ENCODE data around the gene CETP.

CETP gene, protein sequence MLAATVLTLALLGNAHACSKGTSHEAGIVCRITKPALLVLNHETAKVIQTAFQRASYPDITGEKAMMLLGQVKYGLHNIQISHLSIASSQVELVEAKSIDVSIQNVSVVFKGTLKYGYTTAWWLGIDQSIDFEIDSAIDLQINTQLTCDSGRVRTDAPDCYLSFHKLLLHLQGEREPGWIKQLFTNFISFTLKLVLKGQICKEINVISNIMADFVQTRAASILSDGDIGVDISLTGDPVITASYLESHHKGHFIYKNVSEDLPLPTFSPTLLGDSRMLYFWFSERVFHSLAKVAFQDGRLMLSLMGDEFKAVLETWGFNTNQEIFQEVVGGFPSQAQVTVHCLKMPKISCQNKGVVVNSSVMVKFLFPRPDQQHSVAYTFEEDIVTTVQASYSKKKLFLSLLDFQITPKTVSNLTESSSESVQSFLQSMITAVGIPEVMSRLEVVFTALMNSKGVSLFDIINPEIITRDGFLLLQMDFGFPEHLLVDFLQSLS

DNA sequence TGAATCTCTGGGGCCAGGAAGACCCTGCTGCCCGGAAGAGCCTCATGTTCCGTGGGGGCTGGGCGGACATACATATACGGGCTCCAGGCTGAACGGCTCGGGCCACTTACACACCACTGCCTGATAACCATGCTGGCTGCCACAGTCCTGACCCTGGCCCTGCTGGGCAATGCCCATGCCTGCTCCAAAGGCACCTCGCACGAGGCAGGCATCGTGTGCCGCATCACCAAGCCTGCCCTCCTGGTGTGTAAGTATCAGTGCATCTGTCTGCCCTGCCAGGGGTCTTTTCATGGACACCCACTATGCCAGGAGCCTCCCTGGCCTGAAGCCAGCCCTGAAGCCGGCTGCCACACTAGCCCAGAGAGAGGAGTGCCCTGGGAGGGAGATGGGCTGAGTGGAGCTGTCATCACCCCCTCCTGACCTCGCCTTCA lies at the start of gene CETP:
Gene CETP, plus strand, starts transcription at position 100 of the 431 bp plus-strand sequence. Its CDS starts 30 bp downstream, at position 130.
- DNase-seq, result no peak

DNA sequence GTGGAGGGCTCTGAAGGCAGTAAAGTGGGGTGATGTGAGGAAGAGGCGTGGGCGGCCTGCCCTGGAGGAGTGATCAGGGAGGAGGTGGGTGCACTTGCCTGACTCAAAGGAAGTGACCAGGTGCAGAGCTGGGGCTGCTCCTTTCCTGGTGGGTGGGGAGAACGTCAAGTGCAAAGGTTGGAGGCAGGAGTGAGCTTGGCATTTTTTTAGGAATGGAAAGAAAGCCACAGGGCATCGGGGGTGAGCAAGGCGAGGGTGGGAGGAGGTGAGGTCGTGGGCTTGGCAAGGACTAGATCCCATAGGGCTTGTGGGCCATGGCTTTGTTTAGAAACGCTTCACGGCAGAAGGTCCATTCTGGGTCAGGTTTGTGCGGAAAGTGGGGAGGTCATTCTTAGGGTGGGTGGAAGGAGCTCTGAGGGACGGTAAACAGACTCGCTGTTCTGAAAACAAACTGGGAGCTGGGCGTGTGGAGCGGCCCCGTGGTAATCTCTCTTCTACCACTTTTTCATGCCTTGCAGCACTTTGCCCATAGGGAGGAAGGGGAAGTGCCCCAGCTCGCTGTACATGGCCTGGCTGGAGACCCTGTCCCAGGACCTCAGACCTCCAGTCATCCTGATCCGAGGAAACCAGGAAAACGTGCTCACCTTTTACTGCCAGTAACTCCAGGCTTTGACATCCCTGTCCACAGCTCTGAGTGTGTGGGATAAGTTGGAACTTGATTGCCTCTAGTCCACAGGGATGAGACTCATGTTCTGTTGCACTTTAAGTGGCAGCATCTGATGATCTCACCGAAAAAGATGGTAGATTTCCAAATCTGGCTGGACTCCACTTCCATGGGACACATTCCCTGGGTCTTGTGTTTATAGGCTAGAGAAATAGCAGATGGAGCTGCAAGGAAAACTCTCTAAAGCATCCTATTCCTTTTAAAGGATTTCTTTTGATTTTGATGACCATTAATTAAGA lies 48.7 kb upstream of the CETP start:
- DNase-seq, result no peak

DNA sequence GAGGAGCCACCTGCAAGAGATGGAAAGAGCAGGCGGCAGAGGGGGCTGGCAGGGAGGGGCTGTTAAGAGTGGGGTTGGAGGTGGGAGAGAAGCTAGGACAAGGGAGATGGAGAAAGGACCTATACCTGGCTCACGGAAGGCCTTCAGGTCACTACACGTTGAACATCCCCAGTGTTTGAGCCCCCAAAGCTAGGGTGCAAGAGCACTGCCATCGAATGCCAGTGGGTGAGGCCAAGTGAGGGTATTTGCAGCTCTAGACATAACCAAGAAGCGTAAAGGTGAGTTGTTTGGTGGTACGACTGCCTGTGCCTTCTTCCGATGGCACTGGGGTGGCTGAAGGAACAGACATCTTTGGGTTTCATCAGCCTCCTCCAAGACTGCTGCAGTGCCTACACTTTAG lies 46.9 kb upstream of the CETP start:
- DNase-seq, result no peak

DNA sequence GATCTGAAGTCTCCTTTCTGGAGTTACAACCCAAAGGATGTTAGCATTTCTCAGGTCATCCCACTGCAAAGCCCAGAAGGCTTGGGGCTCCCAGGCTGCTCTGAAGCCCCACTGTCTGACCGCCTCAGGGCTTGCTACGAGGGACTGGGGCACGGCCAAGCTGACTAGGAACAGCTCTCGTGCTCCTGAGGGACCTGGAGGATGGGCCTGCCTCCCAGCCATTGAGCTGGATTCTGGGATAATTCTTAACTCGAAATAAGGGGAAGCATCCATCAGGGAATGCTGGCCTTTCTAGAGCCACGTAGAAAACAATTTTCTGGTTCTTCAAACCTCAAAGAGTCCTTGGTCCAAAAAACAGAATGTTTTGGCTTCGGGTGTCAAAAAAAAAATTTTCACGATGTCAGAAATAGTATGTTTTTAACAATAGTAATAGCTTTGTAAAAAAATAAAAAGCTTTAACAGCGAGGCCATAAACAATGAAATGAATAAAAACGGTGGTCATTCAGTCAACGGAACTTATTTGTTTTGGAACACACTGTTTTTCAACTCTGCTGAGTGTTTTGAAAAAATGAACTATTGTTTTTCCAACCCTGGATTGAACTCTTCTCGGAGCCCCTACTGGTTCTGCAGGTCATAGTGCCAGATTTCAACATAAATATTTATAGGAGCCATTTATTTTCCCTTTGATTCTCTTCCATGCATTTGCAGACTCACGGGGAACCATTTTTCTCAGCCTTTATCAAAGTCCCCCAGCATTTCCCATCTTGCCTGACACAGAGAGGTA lies 46.2 kb upstream of the CETP start:
- DNase-seq, result no peak

DNA sequence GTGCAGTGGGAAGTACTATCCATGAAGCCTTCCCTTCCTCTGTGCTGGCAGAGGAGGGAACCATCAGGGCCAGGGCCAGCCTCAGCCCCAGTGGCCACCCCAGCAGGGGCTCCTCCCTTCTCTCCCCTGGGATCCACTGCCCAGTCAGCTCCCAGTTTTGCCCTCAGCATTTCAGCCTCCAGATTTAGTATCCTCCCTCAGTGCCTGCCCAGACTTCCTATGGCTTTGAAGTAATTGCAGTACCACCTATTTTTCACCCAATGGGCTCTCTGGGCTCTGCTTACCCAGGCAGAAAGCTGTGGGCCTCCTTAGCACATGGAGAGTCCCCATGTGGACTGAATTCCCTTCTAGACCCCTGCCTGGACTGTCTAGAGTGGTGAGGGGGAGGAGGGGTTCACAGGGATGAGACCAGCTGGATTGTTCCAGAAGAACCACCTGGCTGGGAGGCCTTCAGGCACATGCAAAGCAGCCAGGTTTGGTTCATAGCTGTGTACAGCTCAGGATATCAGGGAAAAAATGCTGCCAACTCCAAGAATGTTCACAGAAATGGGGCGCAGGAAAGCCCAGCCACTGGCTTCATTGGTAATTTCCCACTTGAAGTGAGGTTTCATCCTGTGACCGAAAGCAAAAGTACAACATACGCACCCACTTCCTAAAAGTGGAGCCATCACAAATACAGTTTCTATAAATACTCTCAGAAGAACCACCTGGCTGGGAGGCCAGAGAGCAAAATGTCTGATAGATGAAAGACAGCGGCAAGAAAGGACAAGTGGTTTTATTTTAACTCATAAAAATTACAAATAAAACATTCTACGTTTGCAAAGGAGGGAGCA lies 45.0 kb upstream of the CETP start:
- no peak for DNase-seq

DNA sequence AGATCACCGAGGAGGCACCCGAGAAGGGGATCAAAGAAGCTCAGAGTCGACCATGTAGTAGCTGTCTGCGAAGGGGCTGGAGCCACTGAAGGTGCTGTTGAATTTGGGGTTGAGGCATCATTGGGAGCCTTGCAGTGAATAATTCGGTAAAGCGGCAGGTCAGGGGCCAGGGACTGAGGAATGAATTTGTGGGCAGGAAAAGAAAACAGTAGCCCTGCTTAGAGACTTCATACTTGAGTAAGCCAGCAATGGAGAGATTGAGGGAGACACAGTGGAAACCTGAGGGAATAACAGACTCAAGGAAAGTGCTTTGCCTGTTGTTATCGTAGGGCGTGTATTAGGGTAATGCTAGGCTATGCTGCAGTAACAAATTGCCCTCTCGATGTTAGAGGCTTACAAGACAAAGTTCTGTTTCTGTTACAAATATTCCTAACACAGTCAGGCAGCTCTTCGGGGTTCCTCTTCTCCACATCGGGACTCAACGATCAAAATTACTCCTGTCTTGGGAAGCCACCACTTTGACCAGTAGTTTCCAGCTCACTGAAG lies 43.2 kb upstream of the CETP start:
- no peak for DNase-seq

DNA sequence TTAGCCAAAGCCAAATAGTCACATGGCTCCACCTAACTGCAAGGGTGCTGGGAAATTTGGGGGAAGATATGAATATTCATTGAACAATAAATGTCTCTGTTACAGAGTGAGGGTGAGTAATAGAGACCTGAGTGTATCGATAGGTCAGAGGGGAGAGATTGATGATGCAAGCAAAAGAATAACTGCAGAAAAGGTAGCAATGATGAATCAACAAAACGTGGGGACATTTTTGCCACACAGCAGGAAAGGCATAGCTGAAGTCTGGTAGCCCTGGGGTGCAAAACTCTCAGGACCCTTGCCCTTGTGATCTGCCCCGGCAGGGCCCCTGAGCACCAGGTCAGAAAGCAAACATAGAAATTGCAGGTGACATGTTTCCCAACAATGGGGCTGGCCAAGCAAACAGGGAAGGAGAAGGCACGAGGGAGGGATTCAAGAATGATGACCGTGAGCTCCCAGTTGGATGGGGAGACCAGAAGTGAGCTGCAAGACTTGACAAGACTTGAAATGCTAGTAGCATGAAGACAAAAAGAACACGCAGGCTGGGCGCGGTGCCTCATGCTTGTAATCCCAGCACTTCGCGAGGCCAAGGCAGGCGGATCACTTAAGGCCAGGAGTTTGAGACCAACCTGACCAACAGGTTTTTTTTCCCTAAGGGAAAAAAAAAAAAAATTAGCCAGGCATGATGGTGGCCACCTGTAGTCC lies 42.5 kb upstream of the CETP start:
- DNase-seq, result no peak

DNA sequence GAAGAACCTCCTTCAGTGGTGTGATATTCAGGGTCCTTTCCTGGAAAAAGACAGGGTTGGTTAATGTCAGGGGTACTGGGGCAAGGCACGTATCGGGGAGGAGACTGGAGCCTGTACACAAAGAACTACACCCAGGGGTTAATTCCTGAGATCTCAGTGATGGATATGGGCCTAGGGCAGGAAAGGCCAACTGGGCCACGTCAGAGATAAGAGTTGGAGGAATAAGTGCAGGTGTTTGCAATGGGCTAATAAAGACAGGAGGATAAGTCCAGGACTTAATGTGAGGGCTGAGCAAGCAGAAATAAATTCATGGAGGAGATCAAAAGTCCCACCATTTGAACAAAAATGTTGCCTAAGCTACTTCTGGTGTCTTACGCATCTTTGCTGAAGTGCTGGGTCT lies 40.2 kb upstream of the CETP start:
- no peak for DNase-seq

DNA sequence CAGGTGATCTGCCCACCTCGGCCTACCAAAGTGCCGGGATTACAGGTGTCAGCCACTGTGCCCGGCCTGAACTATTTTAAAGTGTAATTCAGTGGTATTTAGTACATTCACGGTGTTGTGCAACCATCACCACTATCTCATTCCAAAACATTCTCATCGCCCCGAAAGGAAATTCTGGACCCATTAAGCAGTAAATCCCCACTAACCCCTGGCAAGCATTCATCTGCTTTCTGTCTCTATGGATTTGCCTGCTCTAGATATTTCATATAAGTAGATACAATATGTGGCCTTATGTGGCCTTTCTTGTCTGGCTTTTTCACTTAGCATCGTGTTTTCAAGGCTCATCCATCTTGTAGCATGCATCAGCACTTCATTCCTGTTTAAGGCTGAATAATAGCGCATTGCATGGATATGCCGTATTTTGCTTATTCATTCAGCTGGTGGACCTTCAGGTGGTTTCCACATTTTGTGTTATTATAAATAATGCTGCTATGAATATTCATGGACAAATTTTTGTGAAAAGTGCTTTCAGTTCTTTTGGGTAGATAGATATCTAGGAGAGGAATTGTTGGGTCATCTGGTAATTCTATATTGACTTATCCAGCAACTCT lies 38.2 kb upstream of the CETP start:
- no peak for DNase-seq

DNA sequence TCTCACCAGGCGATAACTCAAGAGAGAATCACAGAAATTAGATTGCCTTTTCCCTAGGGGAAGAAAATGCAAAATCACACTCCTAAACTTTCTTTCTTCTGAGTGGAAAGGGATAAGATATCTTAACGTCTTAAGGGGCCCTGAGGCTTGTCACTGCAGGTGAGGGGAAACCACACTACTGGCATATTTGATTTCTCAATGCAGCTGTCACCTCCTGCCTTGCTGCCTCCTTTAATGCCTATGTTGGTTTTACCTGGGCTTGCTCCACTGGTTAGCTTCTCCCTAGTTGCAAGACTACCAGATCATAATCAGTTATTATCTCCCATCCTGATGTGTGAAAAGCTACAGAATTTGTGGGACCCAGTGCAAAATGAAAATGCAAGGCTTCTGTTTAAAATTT lies 34.3 kb upstream of the CETP start:
- DNase-seq, result no peak

DNA sequence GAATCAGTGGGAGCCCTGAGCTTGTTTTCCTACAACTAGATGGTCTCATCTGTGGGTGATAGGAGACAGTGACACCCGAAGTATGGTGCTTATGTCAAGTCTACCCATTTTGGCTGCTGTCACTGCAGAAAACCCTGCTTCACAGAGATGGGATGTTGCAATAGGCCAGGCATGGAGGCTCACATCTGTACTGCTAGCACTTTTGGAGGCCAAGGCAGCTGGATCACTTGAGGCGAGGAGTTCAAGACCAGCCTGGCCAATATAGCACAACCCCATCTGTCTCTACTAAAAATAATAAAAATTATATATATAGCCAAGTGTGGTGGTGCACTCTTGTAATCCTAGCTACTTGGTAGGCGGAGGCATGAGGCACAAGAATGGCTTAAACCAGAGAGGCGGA lies 32.1 kb upstream of the CETP start:
- DNase-seq, result no peak

DNA sequence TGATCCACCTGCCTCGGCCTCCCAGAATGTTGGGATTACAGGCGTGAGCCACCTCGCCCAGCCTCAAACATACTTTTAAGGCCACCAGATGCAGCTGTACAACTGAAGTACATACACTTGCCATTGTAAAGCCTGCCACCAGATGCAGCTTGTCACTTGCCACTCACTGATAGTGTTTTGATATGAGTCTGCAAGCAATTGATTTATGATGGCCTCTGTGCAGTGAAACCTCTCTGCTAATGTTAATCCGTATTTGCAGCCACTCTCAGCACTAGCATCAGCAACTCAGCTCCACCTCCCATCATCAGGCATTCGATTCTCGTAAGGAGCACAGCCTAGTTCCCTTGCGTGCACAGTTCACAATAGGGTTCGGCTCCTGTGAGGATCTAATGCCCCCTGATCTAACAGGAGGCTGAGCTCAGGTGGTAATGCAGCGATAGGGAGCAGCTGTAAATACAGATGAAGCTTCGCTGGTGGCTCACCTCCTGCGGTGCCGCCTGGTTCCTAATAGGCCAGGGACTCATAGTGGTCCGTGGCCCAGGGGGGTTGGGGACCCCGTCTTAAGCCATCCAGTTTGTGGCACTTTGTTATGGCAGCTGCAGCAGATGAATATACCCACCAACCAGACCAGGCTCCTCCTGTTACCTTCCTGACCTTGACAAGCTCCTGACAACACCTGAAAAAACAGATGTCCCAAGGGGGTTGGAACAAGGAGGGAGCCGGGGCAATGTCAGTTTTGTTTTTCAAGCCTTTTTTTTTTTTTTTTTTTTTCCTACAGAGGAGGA lies 31.1 kb upstream of the CETP start:
- no peak for DNase-seq

DNA sequence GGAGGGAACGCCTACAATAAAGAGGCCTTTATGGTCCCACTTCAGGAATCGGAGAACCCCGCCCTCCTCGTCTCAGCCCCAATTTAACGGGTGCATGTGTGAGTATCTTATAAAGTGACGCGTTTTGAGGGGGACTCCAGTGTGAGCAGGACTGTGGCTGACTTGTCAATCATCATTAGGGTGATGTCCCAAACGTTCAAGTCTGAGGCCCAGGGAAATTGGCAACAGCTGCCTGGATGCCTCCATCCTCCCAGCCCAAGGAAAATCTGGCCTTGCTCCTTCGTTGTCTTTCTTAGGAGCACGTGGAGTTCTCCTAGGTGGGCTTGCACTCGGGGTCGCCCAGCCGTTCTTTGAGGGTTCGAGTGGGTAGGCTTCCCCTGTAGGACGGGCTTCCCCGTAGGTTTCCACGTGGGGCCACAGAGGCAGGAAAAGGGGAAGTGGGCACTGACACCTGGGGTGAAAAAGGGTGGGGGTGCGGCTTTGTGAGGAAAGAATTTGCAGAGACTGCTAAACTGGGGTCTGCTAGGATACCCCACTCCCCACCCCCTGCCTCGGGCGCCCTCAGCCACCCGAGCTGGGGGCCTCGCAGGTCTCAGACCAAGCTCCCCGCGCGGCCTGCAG lies 30.4 kb upstream of the CETP start:
- DNase-seq, result no peak

DNA sequence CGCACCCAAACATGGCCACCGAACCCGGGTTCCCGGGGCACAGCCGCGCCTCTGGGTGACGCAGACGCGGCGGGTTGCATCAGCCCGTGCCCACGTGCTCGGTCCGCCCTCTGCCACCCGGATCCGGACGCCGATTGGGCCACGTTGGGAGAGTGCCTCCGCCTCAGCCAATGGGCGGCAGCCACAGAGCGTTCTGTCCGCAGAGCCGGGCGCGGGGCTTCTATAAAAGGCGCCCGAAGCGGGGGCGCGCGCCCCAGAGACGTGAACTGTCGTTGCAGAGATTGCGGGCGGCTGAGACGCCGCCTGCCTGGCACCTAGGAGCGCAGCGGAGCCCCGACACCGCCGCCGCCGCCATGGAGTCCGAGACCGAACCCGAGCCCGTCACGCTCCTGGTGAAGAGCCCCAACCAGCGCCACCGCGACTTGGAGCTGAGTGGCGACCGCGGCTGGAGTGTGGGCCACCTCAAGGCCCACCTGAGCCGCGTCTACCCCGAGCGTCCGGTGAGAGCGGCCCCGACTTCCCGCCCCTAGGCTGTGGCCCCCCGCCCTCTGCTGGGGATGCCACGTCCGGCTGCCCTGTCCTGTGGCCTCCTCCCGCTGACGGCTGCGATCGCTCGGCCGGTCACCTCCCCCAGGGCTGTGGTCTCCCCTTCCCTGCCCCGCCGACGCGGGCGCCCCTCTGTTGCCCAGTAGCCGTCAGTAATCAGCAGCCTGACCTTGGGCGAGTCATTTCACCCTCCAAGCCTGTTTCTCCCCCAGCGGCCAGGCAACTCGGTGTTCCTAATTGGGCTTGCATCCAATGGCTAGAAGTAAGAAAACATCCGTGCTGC lies 29.6 kb upstream of the CETP start, which contains the start of gene HERPUD1:
Gene HERPUD1, plus strand, starts transcription at position 251 of the 829 bp plus-strand sequence. Its CDS starts 103 bp downstream, at position 354.
- DNase-seq, result peak; percentile 81

DNA sequence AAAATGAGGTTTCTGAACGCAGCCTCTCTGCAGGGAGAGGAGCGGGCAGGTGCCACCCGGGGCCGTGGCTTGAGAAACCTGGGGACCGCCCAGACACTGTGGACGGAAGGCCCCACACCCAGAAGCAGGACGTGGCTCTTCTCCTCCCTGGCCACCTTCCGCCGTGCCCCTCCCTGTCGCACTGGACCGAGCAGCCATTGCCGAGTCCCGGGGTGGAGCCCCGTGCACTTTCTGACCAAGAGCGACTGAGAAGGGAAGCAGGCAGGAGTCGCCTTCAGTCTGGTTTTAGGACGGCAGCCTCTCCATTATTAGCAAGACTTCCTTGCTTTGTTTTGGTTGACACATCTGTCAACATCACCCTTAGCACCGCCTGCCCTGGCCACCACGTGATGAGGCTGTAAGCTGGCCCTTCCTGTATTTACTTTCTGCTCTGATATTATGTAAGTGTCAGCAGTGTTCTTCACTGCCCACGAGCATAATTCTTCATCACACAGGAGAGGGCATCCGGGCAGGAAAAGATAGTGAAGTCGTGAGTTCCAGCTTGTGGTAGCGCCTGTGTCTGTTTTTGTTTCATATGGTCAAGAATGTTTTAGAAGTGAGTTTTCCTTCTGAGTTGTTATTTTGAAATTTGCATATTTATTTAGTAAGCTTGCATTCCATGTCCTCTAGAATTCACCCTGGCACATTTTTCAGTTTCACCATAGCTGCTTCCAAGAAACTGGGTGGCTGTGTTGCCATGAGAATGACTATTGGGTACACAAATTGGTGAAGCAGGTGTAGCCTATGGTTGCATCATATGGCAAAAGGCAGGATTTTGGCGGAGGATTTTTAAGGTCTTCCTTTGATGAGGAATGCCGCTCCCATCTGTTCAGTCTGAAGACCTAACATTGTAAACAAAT lies 28.8 kb upstream of the CETP start:
- peak; percentile 52 for DNase-seq

DNA sequence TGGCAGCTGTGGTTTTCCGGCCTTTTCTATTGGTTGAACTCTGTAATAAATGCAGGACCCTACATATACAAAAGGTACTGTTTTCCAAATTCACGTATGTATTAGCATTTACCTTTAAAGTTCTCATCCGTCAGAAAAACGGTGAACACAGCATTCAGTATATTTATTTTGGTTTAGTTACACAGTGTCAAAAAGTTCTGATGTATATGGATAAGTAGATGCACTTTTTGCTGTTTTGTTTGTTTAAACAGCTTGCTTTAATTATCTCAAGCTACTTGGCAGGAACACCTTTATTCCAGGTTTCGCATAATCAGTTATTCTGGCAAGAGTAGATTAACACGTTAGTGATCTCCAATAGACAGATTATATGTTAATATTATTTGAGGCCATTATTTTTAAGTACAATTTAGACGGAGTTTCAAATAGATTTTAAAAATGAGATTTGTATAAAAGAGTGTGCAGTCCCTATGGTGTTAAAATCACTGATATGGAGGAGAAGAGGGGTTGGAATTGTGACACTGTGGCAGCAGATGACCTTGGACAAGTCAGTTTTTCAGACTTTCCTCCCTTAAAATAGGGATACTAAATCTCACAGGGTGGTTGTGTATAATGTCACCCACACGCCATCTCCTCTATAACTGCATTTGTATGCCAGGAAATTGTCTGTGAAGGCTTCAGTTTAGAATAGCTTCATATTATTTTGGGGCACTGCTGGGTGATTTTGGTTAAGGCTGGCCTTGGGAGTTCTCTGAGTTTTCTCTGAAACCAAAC lies 27.7 kb upstream of the CETP start:
- no peak for DNase-seq

Data from NCI-H748 treated with DMSO at 0.1 percent for 48 hours (cell line).